Muscle of leg (tissue), 11 donors: ENCODE results near the gene DCHS2. TPM values are rescaled to one million over a fixed set of nuclear protein-coding genes. Genes with fewer than 3 reads are reported as not detected.

Source experiments
- DNase-seq: peaks from one replicate; pipeline ENCODE4 v3.0.0; 2013
- H3K27ac ChIP-seq: one replicate; pipeline ENCODE4 v1.5.1; 2013; ENCODE audit warnings: mild to moderate bottlenecking, low read length, control low read depth
- H3K27me3 ChIP-seq: one replicate; pipeline ENCODE4 v1.6.1; 2013; ENCODE audit warnings: low read length; ENCODE audit not compliant: control insufficient read depth, insufficient read depth
- H3K36me3 ChIP-seq: one replicate; pipeline ENCODE4 v1.6.1; 2013; ENCODE audit warnings: low read length; ENCODE audit not compliant: control insufficient read depth, insufficient read depth
- H3K4me1 ChIP-seq: one replicate; pipeline ENCODE4 v1.6.1; 2013; ENCODE audit warnings: low read length; ENCODE audit not compliant: control insufficient read depth, insufficient read depth
- H3K4me3 ChIP-seq: one replicate; pipeline ENCODE4 v1.5.1; 2013; ENCODE audit warnings: low read length, control low read depth
- H3K9me3 ChIP-seq: replicated peaks from 2 replicates; pipeline ENCODE4 v1.6.1; 2013; ENCODE audit warnings: low read depth, low read length; ENCODE audit not compliant: control insufficient read depth
- WGBS: methylation state at CpG from one replicate; pipeline ENCODE4 v1.1.5; 2013; ENCODE audit warnings: missing lambda C conversion rate; ENCODE audit not compliant: insufficient coverage; 5-methylcytosine and 5-hydroxymethylcytosine counted together
- polyA plus RNA-seq, 8 donors: library from polyadenylated mRNA; unstranded; fragments of 120-200 nt; gene quantifications; one replicate each; pipeline versions ENCODE4 v1.2.1 to v1.2.3, GENCODE V29; 2013; ENCODE audit warnings: inconsistent platforms in 1 of 8, low replicate concordance in 1 of 8; ENCODE audit not compliant: insufficient read length in 8 of 8, insufficient read depth in 1 of 8
- total RNA-seq: library from RNA; stranded (reverse); fragments of 120-200 nt; gene quantifications from one replicate; pipeline ENCODE4 v1.2.4, GENCODE V29; 2013

Gene DCHS2
- total and polyA plus RNA-seq, 9 donors, result 5.5 to 22.9 (median 16.9) TPM

- H3K9me3 ChIP-seq, result no peaks in the 10 kb centered on the region
- no peaks in the 10 kb centered on the region for H3K36me3 ChIP-seq
- no peak for DNase-seq
- no peak overlapping the region for H3K27ac ChIP-seq
- no peaks in the 10 kb centered on the region for H3K4me1 ChIP-seq
- H3K4me3 ChIP-seq, result no peak overlapping the region
- no peaks in the 10 kb centered on the region for H3K27me3 ChIP-seq
Measured at GRCh38 chr4:154407443-154407842, 84.2 kb downstream of the DCHS2 start.

GRCh38 chr4:154406018-154406795, 85.4 kb downstream of the DCHS2 start:
- no peaks in the 10 kb centered on the region for H3K36me3 ChIP-seq
- peak; percentile 51 for DNase-seq
- H3K9me3 ChIP-seq, result no peaks in the 10 kb centered on the region
- no peaks in the 10 kb centered on the region for H3K27me3 ChIP-seq
- 80% methylated on average over 1 of the region's 4 CpGs for WGBS
- H3K27ac ChIP-seq, result no peak overlapping the region
- no peak overlapping the region for H3K4me3 ChIP-seq
- H3K4me1 ChIP-seq, result no peaks in the 10 kb centered on the region

DNA sequence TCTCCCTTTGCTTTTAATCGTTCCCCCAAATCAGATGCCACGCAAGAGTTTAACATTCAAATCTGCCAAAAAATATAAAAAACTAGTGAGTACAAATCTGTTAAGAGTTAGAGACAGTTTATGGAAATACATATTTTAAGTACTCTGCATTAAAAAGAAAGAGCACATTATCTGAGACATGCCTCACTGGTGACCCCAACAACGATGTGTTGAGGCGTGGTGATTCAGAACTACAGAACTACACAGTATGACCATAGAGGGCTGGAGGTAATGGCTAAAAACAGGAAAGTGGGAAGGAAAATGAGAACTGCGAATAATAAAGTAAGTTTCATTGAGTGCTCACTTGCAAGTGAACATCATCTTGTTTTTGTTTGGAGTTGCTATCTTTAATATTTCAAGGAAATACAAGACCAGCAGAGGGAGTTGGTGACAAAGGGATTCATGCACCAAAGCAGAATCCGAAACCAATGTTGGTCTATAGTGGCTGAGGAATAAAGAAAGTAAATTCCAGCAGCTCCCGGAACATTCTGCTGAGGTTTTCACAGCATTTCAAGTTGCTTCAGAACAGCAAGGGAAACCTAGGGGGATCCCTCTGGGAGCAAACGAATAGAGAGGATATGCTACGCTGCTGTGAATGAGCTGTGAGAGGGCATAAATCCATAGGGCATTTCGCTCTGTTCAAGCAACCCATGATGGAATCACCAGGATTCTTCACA, 92.2 kb downstream of the DCHS2 start:
- H3K4me1 ChIP-seq, result peaks cover 2% of the 10 kb centered on the region
- H3K9me3 ChIP-seq, result no peaks in the 10 kb centered on the region
- peak overlapping the region; percentile 33 for H3K4me3 ChIP-seq
- DNase-seq, result peak; percentile 92
- no peaks in the 10 kb centered on the region for H3K36me3 ChIP-seq
- peak overlapping the region; percentile 85 for H3K27ac ChIP-seq
- H3K27me3 ChIP-seq, result no peaks in the 10 kb centered on the region
- WGBS, result 6% methylated on average over 2 of the region's 10 CpGs

DNA sequence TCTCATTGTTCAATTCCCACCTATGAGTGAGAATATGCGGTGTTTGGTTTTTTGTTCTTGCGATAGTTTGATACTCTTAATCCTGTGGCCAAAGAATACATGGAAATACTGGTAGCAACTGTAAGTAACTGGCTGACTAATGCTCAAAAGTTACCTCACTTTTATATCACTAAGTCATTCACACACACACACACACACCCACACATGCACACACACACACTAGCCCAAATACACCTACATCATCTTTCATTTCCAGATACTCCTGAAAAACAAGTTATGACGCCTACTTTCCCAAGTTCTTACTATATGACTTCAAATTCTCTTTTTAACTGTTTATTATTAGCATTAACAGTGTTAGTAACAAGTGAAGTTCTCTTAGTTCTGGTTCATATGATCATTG, 101.3 kb downstream of the DCHS2 start:
- Histone ChIP-seq H3K4me1 (no peaks in the 10 kb centered on the region), H3K27ac (no peak overlapping the region), H3K9me3 (no peaks in the 10 kb centered on the region), H3K36me3 (no peaks in the 10 kb centered on the region), H3K27me3 (no peaks in the 10 kb centered on the region), H3K4me3 (no peak overlapping the region)
- no peak for DNase-seq
- no CpG with 5 or more reads among the region's 3 CpGs for WGBS

DNA sequence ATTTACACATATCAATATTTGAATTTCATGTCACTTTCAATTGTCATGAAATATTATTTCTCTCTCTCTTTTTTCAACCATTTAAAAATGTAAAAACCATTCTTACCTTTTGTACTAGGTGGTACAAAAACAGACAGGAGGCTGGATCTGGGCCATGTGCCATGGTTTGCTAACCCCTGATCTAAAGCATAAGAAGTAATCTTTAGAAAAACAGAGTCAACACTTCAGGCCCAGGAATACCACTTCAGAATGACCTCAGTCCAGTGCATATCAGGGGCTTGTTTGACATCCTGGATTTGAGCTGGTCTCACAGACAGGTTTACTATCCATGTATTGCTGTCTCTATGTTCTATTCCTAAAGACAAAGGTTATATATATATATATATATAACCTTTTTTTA, 102.5 kb downstream of the DCHS2 start:
- Histone ChIP-seq H3K4me3 (no peak overlapping the region), H3K27ac (no peak overlapping the region), H3K27me3 (no peaks in the 10 kb centered on the region), H3K36me3 (no peaks in the 10 kb centered on the region), H3K9me3 (no peaks in the 10 kb centered on the region), H3K4me1 (no peaks in the 10 kb centered on the region)
- no peak for DNase-seq

- H3K36me3 ChIP-seq, result no peaks in the 10 kb centered on the region
- no peak for DNase-seq
- H3K27me3 ChIP-seq, result no peaks in the 10 kb centered on the region
- H3K27ac ChIP-seq, result no peak overlapping the region
- H3K4me3 ChIP-seq, result no peak overlapping the region
- WGBS, result 92% methylated on average over 3 of the region's 4 CpGs
- H3K9me3 ChIP-seq, result peaks cover 2% of the 10 kb centered on the region
- H3K4me1 ChIP-seq, result no peaks in the 10 kb centered on the region
Measured at GRCh38 chr4:154384012-154384411, 107.6 kb downstream of the DCHS2 start.

DNA sequence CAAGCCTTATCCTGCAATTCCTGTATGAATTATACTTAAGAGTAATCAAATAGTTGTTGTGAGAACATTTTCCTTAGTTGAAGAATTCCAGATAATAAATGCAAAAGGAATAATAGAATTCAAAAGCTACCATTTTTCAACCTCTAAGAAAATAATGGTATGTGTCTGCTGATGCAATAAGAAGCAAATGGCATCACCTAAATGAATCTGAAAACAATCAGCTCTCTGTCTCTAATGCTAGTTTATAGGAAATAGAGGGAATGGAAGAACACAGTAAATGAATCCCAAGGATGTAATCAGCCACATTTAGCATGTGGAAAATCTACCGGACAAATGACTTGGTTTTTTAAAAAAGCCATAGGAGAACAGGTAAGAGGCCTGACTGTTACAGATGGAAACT, 115.1 kb downstream of the DCHS2 start:
- Histone ChIP-seq H3K4me1 (no peaks in the 10 kb centered on the region), H3K9me3 (no peaks in the 10 kb centered on the region), H3K27me3 (no peaks in the 10 kb centered on the region), H3K4me3 (no peak overlapping the region), H3K27ac (no peak overlapping the region), H3K36me3 (no peaks in the 10 kb centered on the region)
- DNase-seq, result no peak
- no CpG with 5 or more reads among the region's 1 CpG for WGBS

DNA sequence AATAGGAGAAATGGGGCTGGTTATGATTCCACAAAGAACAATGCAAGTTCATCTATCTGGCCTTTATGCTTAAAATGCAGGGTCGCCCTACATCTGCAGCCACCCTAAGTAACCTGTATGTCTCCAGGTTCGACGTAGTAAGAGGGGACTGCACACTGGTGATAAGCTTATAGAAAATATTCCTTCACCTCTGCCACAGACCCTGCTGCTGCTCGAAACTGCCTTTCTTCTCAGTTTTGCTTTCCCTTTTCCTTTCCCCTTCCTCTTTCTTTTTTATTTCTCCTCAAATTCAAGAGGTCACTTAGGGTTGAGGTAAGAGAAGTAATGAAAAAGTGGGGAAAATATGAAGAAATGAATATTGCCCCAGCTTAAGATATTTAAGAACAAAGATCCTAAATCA, 123.5 kb downstream of the DCHS2 start:
- WGBS, result no CpG with 5 or more reads among the region's 4 CpGs
- no peak overlapping the region for H3K4me3 ChIP-seq
- DNase-seq, result no peak

GRCh38 chr4:154367659-154368058, 123.9 kb downstream of the DCHS2 start:
- Histone ChIP-seq H3K27me3 (no peaks in the 10 kb centered on the region), H3K27ac (no peak overlapping the region), H3K4me1 (no peaks in the 10 kb centered on the region), H3K36me3 (no peaks in the 10 kb centered on the region), H3K4me3 (no peak overlapping the region), H3K9me3 (no peaks in the 10 kb centered on the region)
- no peak for DNase-seq
- WGBS, result 69% methylated on average over 2 of the region's 2 CpGs

More for the DNA sequence above, 123.5 kb downstream of the DCHS2 start:
- Histone ChIP-seq H3K27ac (no peak overlapping the region), H3K27me3 (no peaks in the 10 kb centered on the region), H3K9me3 (no peaks in the 10 kb centered on the region), H3K4me1 (no peaks in the 10 kb centered on the region), H3K36me3 (no peaks in the 10 kb centered on the region)

GRCh38 chr4:154366956-154367355, 124.6 kb downstream of the DCHS2 start:
- no peak for DNase-seq
- Histone ChIP-seq H3K27ac (no peak overlapping the region), H3K9me3 (no peaks in the 10 kb centered on the region), H3K4me1 (no peaks in the 10 kb centered on the region), H3K27me3 (no peaks in the 10 kb centered on the region), H3K4me3 (no peak overlapping the region), H3K36me3 (no peaks in the 10 kb centered on the region)
- WGBS, result 46% methylated on average over 4 of the region's 4 CpGs
